CD4-positive, alpha-beta T cell (primary cell): ENCODE measurements around the gene MYOF. TPM values are rescaled to one million over a fixed set of nuclear protein-coding genes. Genes with fewer than 3 reads are reported as not detected.

Experiments used
- ATAC-seq: fragments of 200-7000 bp; cut with Tn5 transposase; one replicate; pipeline ENCODE4 v1.10.0; 2022; ENCODE audit warnings: mild to moderate bottlenecking; ENCODE audit not compliant: poor library complexity
- CTCF ChIA-PET: fragments of 350-600 bp; sonication (Branson Sonifier 250); formaldehyde crosslinking; loops from one replicate; lab custom pipeline; 2021; ENCODE audit warnings: antibody characterized with exemption, inconsistent platforms; lab: Charles Lee
- POLR2A ChIA-PET: fragments of 350-600 bp; sonication (Branson Sonifier 250); formaldehyde crosslinking; loops from one replicate; lab custom pipeline; 2021; ENCODE audit warnings: antibody characterized with exemption, inconsistent platforms; lab: Charles Lee
- DNase-seq, 14 experiments: peaks; one replicate each; pipeline ENCODE4 v3.0.0-alpha.2; 2013 to 2020; ENCODE audit warnings: mixed read lengths in 2 of 14
- H3K27ac ChIP-seq, 2 donors: one replicate each; pipeline versions ENCODE4 v1.5.1 to v1.7.0; 2013; ENCODE audit warnings: low read length in 2 of 2, low read depth in 1 of 2, mild to moderate bottlenecking in 1 of 2
- H3K27me3 ChIP-seq, 2 experiments: 1 replicate in 1 of 2; 2 replicates in 1 of 2; pipeline versions ENCODE4 v1.6.1 to v1.7.0; 2013; ENCODE audit warnings: low read length in 2 of 2, control low read depth in 1 of 2, mild to moderate bottlenecking in 1 of 2, moderate library complexity in 1 of 2; ENCODE audit not compliant: insufficient read depth in 2 of 2, control insufficient read depth in 1 of 2
- H3K36me3 ChIP-seq: one replicate; pipeline ENCODE4 v1.6.1; 2013; ENCODE audit warnings: low read length, control low read depth; ENCODE audit not compliant: insufficient read depth
- H3K4me1 ChIP-seq: one replicate; pipeline ENCODE4 v1.6.1; 2013; ENCODE audit warnings: low read length, control low read depth; ENCODE audit not compliant: insufficient read depth
- H3K4me3 ChIP-seq: one replicate; pipeline ENCODE4 v1.5.1; 2013; ENCODE audit warnings: mild to moderate bottlenecking, low read length, moderate library complexity
- H3K9me3 ChIP-seq, 2 experiments: 1 replicate in 1 of 2; 2 replicates in 1 of 2; pipeline versions ENCODE4 v1.6.1 to v1.7.0; 2013; ENCODE audit warnings: low read length in 2 of 2, mild to moderate bottlenecking in 2 of 2, control low read depth in 1 of 2, moderate library complexity in 1 of 2; ENCODE audit not compliant: control insufficient read depth in 1 of 2, insufficient read depth in 1 of 2
- H3K27ac Mint-ChIP-seq: one replicate; pipeline ENCODE4 v1.8.0; 2020; ENCODE audit warnings: mixed read lengths
- H3K27me3 Mint-ChIP-seq: one replicate; pipeline ENCODE4 v1.8.0; 2021; ENCODE audit warnings: mixed read lengths
- H3K36me3 Mint-ChIP-seq: one replicate; pipeline ENCODE4 v1.8.0; 2021; ENCODE audit warnings: low read depth, mixed read lengths
- H3K4me1 Mint-ChIP-seq: one replicate; pipeline ENCODE4 v1.8.0; 2021; ENCODE audit warnings: low read depth, mixed read lengths
- H3K4me3 Mint-ChIP-seq: one replicate; pipeline ENCODE4 v1.8.0; 2020; ENCODE audit warnings: mild to moderate bottlenecking, mixed read lengths
- H3K9me3 Mint-ChIP-seq: one replicate; pipeline ENCODE4 v1.8.0; 2020; ENCODE audit warnings: mixed read lengths
- CTCF ChIP-seq: fragments of 200-600 bp; IDR thresholded peaks from one replicate; pipeline ENCODE4 v1.8.0; 2022; ENCODE audit warnings: antibody characterized with exemption, mild to moderate bottlenecking
- intact Hi-C, 2 experiments: fragments of 100-400 bp; cut with DNase I in 1 of 2; cut with micrococcal nuclease in 1 of 2; formaldehyde crosslinking; loops; one replicate each; pipeline versions ENCODE4 v1.15.1 to v1.9.0; 2023 to 2025; cut with DNase I, micrococcal nuclease
- total RNA-seq, 174 experiments: library from RNA in 2 of 174; stranded (reverse) in 2 of 174; gene quantifications; one replicate each; pipeline ENCODE4 v1.2.3 and lab custom pipeline; 2021 to 2026

Gene MYOF
- total RNA-seq, 2 experiments from 2014 or later: 0.14 to 0.27 TPM

- H3K27ac Mint-ChIP-seq: no peak overlapping the region
- H3K27me3 Mint-ChIP-seq: no peaks in the 10 kb centered on the region
- H3K36me3 Mint-ChIP-seq: no peaks in the 10 kb centered on the region
- H3K4me3 ChIP-seq: no peak overlapping the region
- DNase-seq (no peak), ATAC-seq (no peak)
- peaks cover 21% of the 10 kb centered on the region for H3K4me1 ChIP-seq
- H3K4me1 Mint-ChIP-seq: peaks cover 29% of the 10 kb centered on the region
- intact Hi-C loops: no loop called here
- no peak overlapping the region for H3K27ac ChIP-seq
- no peak for TF ChIP-seq CTCF
- CTCF ChIA-PET: no interaction called here
- H3K4me3 Mint-ChIP-seq: no peak overlapping the region
- no peaks in the 10 kb centered on the region for H3K36me3 ChIP-seq
- no peaks in the 10 kb centered on the region for H3K27me3 ChIP-seq
- POLR2A ChIA-PET: no interaction called here
- no peaks in the 10 kb centered on the region for H3K9me3 Mint-ChIP-seq
- no peaks in the 10 kb centered on the region for H3K9me3 ChIP-seq
Measured at GRCh38 chr10:93383562-93383981, 98.6 kb downstream of the MYOF start.

GRCh38 chr10:93379731-93380575 lies 102.2 kb downstream of the MYOF start:
- H3K36me3 Mint-ChIP-seq: no peaks in the 10 kb centered on the region
- H3K4me1 Mint-ChIP-seq: peaks cover 7% of the 10 kb centered on the region
- H3K27ac Mint-ChIP-seq: no peak overlapping the region
- no peak for TF ChIP-seq CTCF
- Histone ChIP-seq H3K36me3 (no peaks in the 10 kb centered on the region), H3K4me1 (peaks cover 5% of the 10 kb centered on the region), H3K4me3 (no peak overlapping the region), H3K27me3 (no peaks in the 10 kb centered on the region), H3K9me3 (no peaks in the 10 kb centered on the region), H3K27ac (no peak overlapping the region)
- DNase-seq: peak in 5 of 14 experiments; percentile 6 to 44 (median 30)
- ChIA-PET CTCF (interaction anchor here (0.9 to 2.0 kb wide), 2 partner anchors 11 to 102 kb away, joined by 3 to 9 read pairs; partner anchors contain the start of gene MYOF), POLR2A (interaction anchor here (1.5 to 2.2 kb wide), 2 partner anchors 34 to 102 kb away, joined by 4 to 7 read pairs; partner anchors contain the start of gene MYOF)
- intact Hi-C loops: loop anchor here in 1 of 2 experiments (5.0 kb wide), 2 partner anchors 117 to 477 kb away; partner anchors contain the start of gene CEP55
- no peaks in the 10 kb centered on the region for H3K9me3 Mint-ChIP-seq
- peaks cover 5% of the 10 kb centered on the region for H3K27me3 Mint-ChIP-seq
- no peak for ATAC-seq
- no peak overlapping the region for H3K4me3 Mint-ChIP-seq

- Histone ChIP-seq H3K4me1 (peaks cover 5% of the 10 kb centered on the region), H3K36me3 (no peaks in the 10 kb centered on the region), H3K9me3 (no peaks in the 10 kb centered on the region), H3K27ac (no peak overlapping the region), H3K4me3 (no peak overlapping the region), H3K27me3 (no peaks in the 10 kb centered on the region)
- POLR2A ChIA-PET: interaction anchor here (1.5 to 2.2 kb wide), 2 partner anchors 34 to 103 kb away, joined by 4 to 7 read pairs; partner anchors contain the start of gene MYOF
- DNase-seq (peak in 2 of 14 experiments; percentile 26 to 45), ATAC-seq (no peak)
- TF ChIP-seq CTCF: no peak
- Mint-ChIP-seq H3K4me3 (no peak overlapping the region), H3K36me3 (no peaks in the 10 kb centered on the region), H3K4me1 (peaks cover 7% of the 10 kb centered on the region), H3K27me3 (peaks cover 10% of the 10 kb centered on the region), H3K9me3 (no peaks in the 10 kb centered on the region), H3K27ac (no peak overlapping the region)
- CTCF ChIA-PET: interaction anchor here (2.0 kb wide), 1 partner anchor 103 kb away, joined by 9 read pairs; the partner anchor contains the start of gene MYOF
- intact Hi-C loops: loop anchor here in 1 of 2 experiments (5.0 kb wide), 2 partner anchors 118 to 478 kb away; partner anchors contain the start of gene CEP55
Measured at GRCh38 chr10:93378997-93379730, 103.0 kb downstream of the MYOF start.
